GM12878 (cell line): ENCODE data around the gene STPG4. TPM values are rescaled to one million over a fixed set of nuclear protein-coding genes. Genes with fewer than 3 reads are reported as not detected.

Experiments used
- ATAC-seq: fragments of 200-7000 bp; cut with Tn5 transposase; 3 replicates; pipeline ENCODE4 v1.9.1; 2020; ENCODE audit warnings: mild to moderate bottlenecking, moderate library complexity
- BruUV-seq: library from RNA; stranded (reverse); fragments of 400-500 nt; replicated peaks from 2 replicates; lab custom pipeline; 2021; lab: Mats Ljungman, UMichigan
- CTCF ChIA-PET: fragments of 300-600 bp; sonication (Branson Sonifier 250); formaldehyde crosslinking; extraction: SDS; loops from one replicate; lab custom pipeline; 2021; ENCODE audit warnings: inconsistent platforms; lab: Yijun Ruan, JAX
- POLR2A ChIA-PET: fragments of 350-600 bp; formaldehyde crosslinking; extraction: SDS; loops from one replicate; lab custom pipeline; 2021; ENCODE audit warnings: inconsistent platforms; lab: Charles Lee
- RAD21 ChIA-PET: fragments of 300-600 bp; sonication (Branson Sonifier 250); formaldehyde crosslinking; loops from one replicate; lab custom pipeline; 2023; ENCODE audit warnings: antibody characterized with exemption; ENCODE audit not compliant: unreplicated experiment; lab: Charles Lee
- SMC1A ChIA-PET: fragments of 300-600 bp; sonication (Branson Sonifier 250); formaldehyde crosslinking; loops from one replicate; lab custom pipeline; 2023; ENCODE audit not compliant: unreplicated experiment, uncharacterized antibody; lab: Charles Lee
- DNase-seq: peaks from one replicate; pipeline ENCODE4 v3.0.0-alpha.2; 2011; ENCODE audit warnings: low read depth, low spot score
- FAIRE-seq: peaks from 3 replicates; lab custom pipeline; 2011; peaks lifted over from hg19 to GRCh38; lab: Jason Lieb, UNC
- H2AFZ ChIP-seq: 2 replicates; pipeline ENCODE4 v1.6.0; 2011; ENCODE audit warnings: low read depth, low read length, control low read depth; ENCODE audit not compliant: control insufficient read depth
- H3K27ac ChIP-seq: 2 replicates; pipeline ENCODE4 v1.5.1; 2011; ENCODE audit warnings: control low read depth; ENCODE audit not compliant: control insufficient read depth, insufficient read depth
- H3K27me3 ChIP-seq, 2 experiments: replicated peaks in 1 of 2; 2 replicates each; pipeline versions ENCODE4 v1.6.0 to v1.6.1; 2011; ENCODE audit warnings: low read length in 1 of 2; ENCODE audit not compliant: control insufficient read depth in 2 of 2, insufficient read depth in 2 of 2
- H3K36me3 ChIP-seq, 2 experiments: 2 replicates each; pipeline ENCODE4 v1.5.1; 2011; ENCODE audit warnings: low read length in 1 of 2; ENCODE audit not compliant: control insufficient read depth in 2 of 2, insufficient read depth in 2 of 2
- H3K4me1 ChIP-seq: 2 replicates; pipeline ENCODE4 v1.6.1; 2011; ENCODE audit warnings: mild to moderate bottlenecking, low read length, moderate library complexity, mixed read lengths; ENCODE audit not compliant: control insufficient read depth, insufficient read depth
- H3K4me2 ChIP-seq: 2 replicates; pipeline ENCODE4 v1.6.0; 2011; ENCODE audit warnings: control low read depth; ENCODE audit not compliant: control insufficient read depth, insufficient read depth
- H3K4me3 ChIP-seq: fragments of 200-600 bp; sonication (generic); 2 replicates; pipeline ENCODE4 v1.5.1; 2016
- H3K79me2 ChIP-seq: 2 replicates; pipeline ENCODE4 v1.6.0; 2011; ENCODE audit warnings: low read length; ENCODE audit not compliant: control insufficient read depth, insufficient read depth
- H3K9ac ChIP-seq: 2 replicates; pipeline ENCODE4 v1.8.0; 2011; ENCODE audit warnings: low read length, control low read depth, mixed read lengths; ENCODE audit not compliant: control insufficient read depth, insufficient read depth
- H3K9me3 ChIP-seq: replicated peaks from 3 replicates; pipeline ENCODE4 v1.5.1; 2011; ENCODE audit warnings: mild to moderate bottlenecking, low read length; ENCODE audit not compliant: control insufficient read depth, insufficient read depth
- H4K20me1 ChIP-seq: 2 replicates; pipeline ENCODE4 v1.6.0; 2011; ENCODE audit not compliant: control insufficient read depth, insufficient read depth
- CREM ChIP-seq: IDR thresholded peaks from 2 replicates; pipeline ENCODE4 v1.6.1; 2014; ENCODE audit warnings: antibody characterized with exemption, low read depth
- RELA ChIP-seq: fragments of 450-650 bp; IDR thresholded peaks from 2 replicates; pipeline ENCODE4 v1.8.0; 2014; ENCODE audit warnings: borderline replicate concordance; ENCODE audit not compliant: partially characterized antibody
- TBL1XR1 ChIP-seq: IDR thresholded peaks from 2 replicates; pipeline ENCODE4 v1.6.1; 2012; ENCODE audit warnings: low read depth, low read length, improper control_type of control experiment
- ZNF622 ChIP-seq: fragments of 450-650 bp; IDR thresholded peaks from 2 replicates; pipeline ENCODE4 v1.6.1; 2017; ENCODE audit warnings: mild to moderate bottlenecking, inconsistent platforms
- WGBS: methylation state at CpG from one replicate; pipeline ENCODE4 v1.1.6; 2016; ENCODE audit warnings: low lambda C conversion rate; ENCODE audit not compliant: insufficient replicate concordance, insufficient coverage; ENCODE audit errors: missing lambda C conversion rate; 5-methylcytosine and 5-hydroxymethylcytosine counted together
- in situ Hi-C: fragments of 300-500 bp; cut with MboI; formaldehyde crosslinking; loops from 9 replicates; pipeline ENCODE4 v1.14.3; 2018; ENCODE audit warnings: mixed read lengths
- intact Hi-C: fragments of 100-400 bp; cut with micrococcal nuclease; formaldehyde crosslinking; loops from one replicate; pipeline ENCODE4 v1.14.2; 2022; ENCODE audit not compliant: unreplicated experiment
- polyA plus RNA-seq, 11 experiments: library from polyadenylated mRNA; depleted of rRNA in 4 of 11; unstranded in 6 of 11; stranded (reverse) in 5 of 11; fragments of >200 nt; fragmentation: Nextera tagmentation in 4 of 11; fragmentation: Illumina TruSeq in 1 of 11; extraction: Ambion mirVana in 4 of 11; extraction: Trizol in 1 of 11; gene quantifications; 1 replicate in 1 of 11; 2 replicates in 10 of 11; pipeline versions ENCODE4 v1.2.1 to v1.2.3, GENCODE V29; 2011 to 2016; ENCODE audit warnings: inconsistent platforms in 2 of 11, missing spikeins in 2 of 11, low read depth in 1 of 11
- total RNA-seq, 4 experiments: library from RNA; depleted of rRNA in 3 of 4; stranded (reverse); fragments of >200 nt in 3 of 4; fragmentation: Illumina TruSeq in 1 of 4; extraction: Trizol in 1 of 4; gene quantifications; 2 replicates each; pipeline versions ENCODE4 v1.2.1 to v1.2.3, GENCODE V29; 2013 to 2021
- TF ChIP-seq, protein P1 (sequence below): fragments of 450-650 bp; IDR thresholded peaks from 2 replicates; pipeline ENCODE4 v1.6.1; 2018; ENCODE audit warnings: borderline replicate concordance, mild to moderate bottlenecking; ENCODE audit not compliant: partially characterized antibody
- TF ChIP-seq, protein P2 (sequence below): IDR thresholded peaks from 2 replicates; pipeline ENCODE4 v1.6.1; 2012; ENCODE audit warnings: mild to moderate bottlenecking, low read depth, low read length
- TF ChIP-seq, protein P3 (sequence below): fragments of 450-650 bp; IDR thresholded peaks from 2 replicates; pipeline ENCODE4 v1.6.1; 2017; ENCODE audit warnings: antibody characterized with exemption, mild to moderate bottlenecking, moderate library complexity
- TF ChIP-seq, protein P4 (sequence below): fragments of 450-650 bp; IDR thresholded peaks from 2 replicates; pipeline ENCODE4 v1.6.1; 2016; ENCODE audit warnings: mild to moderate bottlenecking

STPG4 gene
- total and polyA plus RNA-seq, 10 of the 15 experiments (the other 5 are each of a cell fraction or from before 2014, with no cell fraction given) = 0.10 to 0.29 (median 0.19) TPM; not detected in 3

DNA sequence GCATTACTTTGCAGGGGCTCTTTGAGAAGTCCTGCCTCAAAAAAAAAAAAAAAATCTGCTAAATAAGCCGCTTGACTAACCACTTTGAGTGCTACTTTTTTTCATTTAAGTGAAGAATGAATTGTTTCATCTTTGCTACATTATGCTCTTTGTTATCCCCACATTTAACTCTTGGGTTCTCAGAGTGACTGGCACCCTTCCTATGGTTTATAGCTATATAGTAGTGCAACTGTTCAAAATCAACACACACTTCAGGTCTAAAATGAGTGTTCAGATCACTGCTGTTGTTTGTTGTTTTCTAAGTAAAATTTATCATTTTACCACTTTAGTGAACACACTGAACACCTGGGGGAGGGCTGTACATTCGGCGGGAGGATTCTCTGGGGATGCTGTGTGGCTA lies 13.6 kb downstream of the STPG4 start (continued):
- TF ChIP-seq, protein P1, sequence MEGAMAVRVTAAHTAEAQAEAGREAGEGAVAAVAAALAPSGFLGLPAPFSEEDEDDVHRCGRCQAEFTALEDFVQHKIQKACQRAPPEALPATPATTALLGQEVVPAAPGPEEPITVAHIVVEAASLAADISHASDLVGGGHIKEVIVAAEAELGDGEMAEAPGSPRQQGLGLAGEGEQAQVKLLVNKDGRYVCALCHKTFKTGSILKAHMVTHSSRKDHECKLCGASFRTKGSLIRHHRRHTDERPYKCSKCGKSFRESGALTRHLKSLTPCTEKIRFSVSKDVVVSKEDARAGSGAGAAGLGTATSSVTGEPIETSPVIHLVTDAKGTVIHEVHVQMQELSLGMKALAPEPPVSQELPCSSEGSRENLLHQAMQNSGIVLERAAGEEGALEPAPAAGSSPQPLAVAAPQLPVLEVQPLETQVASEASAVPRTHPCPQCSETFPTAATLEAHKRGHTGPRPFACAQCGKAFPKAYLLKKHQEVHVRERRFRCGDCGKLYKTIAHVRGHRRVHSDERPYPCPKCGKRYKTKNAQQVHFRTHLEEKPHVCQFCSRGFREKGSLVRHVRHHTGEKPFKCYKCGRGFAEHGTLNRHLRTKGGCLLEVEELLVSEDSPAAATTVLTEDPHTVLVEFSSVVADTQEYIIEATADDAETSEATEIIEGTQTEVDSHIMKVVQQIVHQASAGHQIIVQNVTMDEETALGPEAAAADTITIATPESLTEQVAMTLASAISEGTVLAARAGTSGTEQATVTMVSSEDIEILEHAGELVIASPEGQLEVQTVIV = no peak
- TF ChIP-seq, protein P2, sequence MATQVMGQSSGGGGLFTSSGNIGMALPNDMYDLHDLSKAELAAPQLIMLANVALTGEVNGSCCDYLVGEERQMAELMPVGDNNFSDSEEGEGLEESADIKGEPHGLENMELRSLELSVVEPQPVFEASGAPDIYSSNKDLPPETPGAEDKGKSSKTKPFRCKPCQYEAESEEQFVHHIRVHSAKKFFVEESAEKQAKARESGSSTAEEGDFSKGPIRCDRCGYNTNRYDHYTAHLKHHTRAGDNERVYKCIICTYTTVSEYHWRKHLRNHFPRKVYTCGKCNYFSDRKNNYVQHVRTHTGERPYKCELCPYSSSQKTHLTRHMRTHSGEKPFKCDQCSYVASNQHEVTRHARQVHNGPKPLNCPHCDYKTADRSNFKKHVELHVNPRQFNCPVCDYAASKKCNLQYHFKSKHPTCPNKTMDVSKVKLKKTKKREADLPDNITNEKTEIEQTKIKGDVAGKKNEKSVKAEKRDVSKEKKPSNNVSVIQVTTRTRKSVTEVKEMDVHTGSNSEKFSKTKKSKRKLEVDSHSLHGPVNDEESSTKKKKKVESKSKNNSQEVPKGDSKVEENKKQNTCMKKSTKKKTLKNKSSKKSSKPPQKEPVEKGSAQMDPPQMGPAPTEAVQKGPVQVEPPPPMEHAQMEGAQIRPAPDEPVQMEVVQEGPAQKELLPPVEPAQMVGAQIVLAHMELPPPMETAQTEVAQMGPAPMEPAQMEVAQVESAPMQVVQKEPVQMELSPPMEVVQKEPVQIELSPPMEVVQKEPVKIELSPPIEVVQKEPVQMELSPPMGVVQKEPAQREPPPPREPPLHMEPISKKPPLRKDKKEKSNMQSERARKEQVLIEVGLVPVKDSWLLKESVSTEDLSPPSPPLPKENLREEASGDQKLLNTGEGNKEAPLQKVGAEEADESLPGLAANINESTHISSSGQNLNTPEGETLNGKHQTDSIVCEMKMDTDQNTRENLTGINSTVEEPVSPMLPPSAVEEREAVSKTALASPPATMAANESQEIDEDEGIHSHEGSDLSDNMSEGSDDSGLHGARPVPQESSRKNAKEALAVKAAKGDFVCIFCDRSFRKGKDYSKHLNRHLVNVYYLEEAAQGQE = no peak
- no peak for TF ChIP-seq ZNF622
- TF ChIP-seq TBL1XR1 = no peak

DNA sequence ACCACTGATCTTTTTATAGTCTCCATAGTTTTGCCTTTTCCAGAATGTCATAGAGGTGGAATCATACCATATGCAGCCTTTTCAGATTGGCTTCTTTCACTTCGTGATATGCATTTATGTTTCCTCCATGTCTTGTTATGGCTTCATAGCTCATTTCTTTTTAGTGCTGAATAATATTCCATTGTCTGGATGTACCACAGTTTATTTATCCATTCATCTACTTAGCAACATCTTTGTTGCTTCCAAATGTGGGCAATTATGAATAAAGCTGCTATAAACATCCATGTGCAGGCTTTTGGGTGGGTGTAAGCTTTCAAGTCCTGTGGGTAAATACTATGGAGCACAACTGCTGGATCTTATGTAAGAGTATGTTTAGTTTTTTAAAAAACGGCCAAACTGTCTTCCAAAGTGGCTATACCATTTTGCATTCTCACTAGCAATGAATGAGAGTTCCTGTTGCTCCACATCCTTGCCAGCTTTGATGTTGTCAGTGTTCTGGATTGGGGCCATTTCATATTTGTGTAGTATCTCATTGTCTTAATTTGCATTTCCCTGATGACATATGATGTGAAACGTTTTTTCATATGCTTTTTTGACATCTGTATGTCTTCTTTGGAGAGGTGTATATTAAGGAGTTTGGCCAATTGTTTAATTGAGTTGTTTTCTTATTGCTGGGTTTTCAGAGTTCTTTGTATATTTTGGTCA lies 20.6 kb downstream of the STPG4 start:
- no peaks in the 10 kb centered on the region for H3K27me3 ChIP-seq
- no peak overlapping the region for H2AFZ ChIP-seq
- no peaks in the 10 kb centered on the region for H3K9me3 ChIP-seq
- no peak for FAIRE-seq
- no peak overlapping the region for H3K4me3 ChIP-seq
- no peak for DNase-seq
- no peak overlapping the region for H3K4me2 ChIP-seq
- intact Hi-C loops = no loop called here
- in situ Hi-C loops = no loop called here
- RAD21 ChIA-PET = no interaction called here
- no peak overlapping the region for H3K27ac ChIP-seq
- CTCF ChIA-PET = interaction anchor here (1.2 to 1.3 kb wide), 2 partner anchors 12 to 112 kb away, joined by 3 to 4 read pairs; no protein-coding TSS in a partner anchor
- no TSS peak for BruUV-seq
- no peaks in the 10 kb centered on the region for H3K36me3 ChIP-seq
- SMC1A ChIA-PET = no interaction called here
- no peaks in the 10 kb centered on the region for H3K79me2 ChIP-seq
- H3K4me1 ChIP-seq = no peaks in the 10 kb centered on the region
- ATAC-seq = no peak
- no peaks in the 10 kb centered on the region for H4K20me1 ChIP-seq
- H3K9ac ChIP-seq = no peak overlapping the region
- WGBS = 11% methylated on average over 3 of the region's 3 CpGs
- POLR2A ChIA-PET = no interaction called here
- TF ChIP-seq, protein P3, sequence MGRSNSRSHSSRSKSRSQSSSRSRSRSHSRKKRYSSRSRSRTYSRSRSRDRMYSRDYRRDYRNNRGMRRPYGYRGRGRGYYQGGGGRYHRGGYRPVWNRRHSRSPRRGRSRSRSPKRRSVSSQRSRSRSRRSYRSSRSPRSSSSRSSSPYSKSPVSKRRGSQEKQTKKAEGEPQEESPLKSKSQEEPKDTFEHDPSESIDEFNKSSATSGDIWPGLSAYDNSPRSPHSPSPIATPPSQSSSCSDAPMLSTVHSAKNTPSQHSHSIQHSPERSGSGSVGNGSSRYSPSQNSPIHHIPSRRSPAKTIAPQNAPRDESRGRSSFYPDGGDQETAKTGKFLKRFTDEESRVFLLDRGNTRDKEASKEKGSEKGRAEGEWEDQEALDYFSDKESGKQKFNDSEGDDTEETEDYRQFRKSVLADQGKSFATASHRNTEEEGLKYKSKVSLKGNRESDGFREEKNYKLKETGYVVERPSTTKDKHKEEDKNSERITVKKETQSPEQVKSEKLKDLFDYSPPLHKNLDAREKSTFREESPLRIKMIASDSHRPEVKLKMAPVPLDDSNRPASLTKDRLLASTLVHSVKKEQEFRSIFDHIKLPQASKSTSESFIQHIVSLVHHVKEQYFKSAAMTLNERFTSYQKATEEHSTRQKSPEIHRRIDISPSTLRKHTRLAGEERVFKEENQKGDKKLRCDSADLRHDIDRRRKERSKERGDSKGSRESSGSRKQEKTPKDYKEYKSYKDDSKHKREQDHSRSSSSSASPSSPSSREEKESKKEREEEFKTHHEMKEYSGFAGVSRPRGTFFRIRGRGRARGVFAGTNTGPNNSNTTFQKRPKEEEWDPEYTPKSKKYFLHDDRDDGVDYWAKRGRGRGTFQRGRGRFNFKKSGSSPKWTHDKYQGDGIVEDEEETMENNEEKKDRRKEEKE = no peak
- TF ChIP-seq, protein P4, sequence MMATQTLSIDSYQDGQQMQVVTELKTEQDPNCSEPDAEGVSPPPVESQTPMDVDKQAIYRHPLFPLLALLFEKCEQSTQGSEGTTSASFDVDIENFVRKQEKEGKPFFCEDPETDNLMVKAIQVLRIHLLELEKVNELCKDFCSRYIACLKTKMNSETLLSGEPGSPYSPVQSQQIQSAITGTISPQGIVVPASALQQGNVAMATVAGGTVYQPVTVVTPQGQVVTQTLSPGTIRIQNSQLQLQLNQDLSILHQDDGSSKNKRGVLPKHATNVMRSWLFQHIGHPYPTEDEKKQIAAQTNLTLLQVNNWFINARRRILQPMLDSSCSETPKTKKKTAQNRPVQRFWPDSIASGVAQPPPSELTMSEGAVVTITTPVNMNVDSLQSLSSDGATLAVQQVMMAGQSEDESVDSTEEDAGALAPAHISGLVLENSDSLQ = no peak
- TF ChIP-seq RELA (no peak), CREM (no peak)
